Activated CD8-positive, alpha-beta memory T cell treated with anti-CD3 and anti-CD28 coated beads, Interleukin-2, amount 50 U/mL, for 24 hours (primary cell): ENCODE results near the gene OS9.
"Not testable (repeated sequence)": the region's sequence is repeated elsewhere in the genome, so short reads cannot be mapped to it uniquely, and the experiment has no call there.

ENCODE experiments used
- DNase-seq: peaks from one replicate; pipeline ENCODE4 v3.0.0-alpha.2; 2020; ENCODE audit errors: extremely low read depth

The OS9 gene

DNA sequence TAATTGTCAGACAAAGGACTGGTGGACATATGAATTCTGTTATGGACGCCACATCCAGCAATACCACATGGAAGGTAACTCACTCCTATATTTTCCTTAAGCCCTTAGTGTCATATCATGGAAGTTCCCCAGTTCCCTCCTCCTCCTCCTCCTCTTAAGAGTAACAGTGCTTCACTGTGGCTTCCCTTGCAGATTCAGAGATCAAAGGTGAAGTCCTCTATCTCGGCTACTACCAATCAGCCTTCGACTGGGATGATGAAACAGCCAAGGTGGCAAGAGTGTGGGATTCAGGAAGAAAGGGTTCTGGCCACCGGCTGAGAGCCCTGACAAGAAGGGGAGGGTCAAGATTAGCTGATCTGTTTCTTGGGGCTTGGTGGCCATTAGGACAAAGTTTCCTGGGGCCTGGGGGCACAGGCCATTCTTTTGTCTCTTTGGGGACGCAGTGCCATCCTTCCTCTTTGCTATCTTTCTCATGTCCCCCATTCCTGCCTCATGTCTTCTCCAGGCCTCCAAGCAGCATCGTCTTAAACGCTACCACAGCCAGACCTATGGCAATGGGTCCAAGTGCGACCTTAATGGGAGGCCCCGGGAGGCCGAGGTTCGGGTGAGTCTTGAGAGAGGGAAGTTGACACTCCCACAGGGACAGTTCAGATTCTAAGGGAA, 2.0 kb downstream of the OS9 start:
- no peak for DNase-seq

DNA sequence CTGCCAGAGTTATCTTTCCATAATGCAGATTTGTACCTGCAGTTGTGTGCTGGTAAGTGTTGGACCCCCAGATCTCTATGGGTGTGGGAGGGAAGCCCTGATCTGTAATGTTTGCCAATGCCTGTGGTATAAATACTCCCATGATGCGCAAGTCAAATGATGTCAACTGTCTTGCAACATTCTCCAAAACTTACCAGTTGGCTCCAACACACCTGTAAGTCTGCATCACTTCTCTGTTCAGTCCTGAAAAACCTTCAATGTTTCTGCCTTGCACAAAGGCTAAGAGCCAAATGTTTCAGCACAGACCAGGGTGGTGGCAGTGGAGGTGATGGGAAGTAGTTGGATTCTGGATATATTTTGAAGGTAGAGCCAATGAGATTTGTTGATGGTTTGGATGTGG, 3.1 kb downstream of the OS9 start:
- no peak for DNase-seq

DNA sequence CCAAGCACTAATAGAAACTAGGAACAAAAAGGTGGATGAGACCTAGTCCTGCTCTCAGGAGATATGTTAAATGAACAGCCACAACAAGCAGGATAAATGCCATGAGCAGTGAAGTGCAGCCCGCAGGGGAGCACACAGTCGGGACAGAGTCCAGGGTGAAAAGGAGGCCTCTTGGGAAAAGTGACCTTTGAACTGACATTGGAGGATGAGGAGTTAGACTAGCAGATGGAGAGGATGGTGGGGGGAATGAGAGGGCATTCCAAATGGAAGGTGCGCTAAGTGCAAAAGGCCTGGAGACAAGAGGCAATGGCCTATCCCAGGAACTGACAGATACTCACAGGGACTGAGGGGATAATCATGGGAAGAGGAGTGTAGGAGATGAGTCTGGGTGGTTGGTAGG, 4.5 kb downstream of the OS9 start:
- DNase-seq: no peak

DNA sequence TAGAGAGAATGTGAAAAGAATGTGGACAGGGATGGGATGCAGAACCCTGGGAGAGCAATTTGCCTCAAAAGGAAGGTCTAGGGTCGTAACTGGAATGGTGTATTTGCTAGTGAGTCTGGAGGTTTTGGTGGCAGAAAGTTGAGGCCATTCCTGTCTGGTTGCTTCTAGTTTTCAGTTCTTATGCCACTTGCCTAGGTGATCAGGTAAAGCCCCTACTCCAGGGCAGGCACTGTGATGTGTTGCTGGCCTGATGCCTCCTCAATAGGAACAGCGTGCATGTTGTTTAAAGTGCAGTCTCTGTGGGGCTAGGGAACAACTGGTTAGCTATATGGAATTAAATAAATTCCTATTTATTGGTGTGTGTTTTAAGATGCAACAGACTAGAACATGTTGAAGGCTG, 6.4 kb downstream of the OS9 start:
- DNase-seq: no peak

DNA sequence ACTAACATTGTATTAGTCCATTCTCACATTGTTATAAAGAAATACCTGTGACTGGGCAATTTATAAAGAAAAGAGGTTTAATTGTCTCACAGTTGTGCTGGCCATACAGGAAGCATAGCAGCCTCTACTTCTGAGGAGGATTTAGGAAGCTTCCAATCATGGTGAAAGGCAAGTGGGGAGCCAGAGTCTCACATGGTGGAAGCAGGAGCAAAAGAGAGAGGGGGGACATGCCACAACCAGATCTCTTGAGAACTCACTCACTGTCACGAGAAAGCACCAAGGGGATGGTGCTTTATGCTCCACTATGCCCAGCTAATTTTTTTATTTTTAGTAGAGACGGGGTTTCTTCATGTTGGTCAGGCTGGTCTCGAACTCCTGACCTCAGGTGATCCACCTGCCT, 13.3 kb downstream of the OS9 start:
- DNase-seq: no peak

DNA sequence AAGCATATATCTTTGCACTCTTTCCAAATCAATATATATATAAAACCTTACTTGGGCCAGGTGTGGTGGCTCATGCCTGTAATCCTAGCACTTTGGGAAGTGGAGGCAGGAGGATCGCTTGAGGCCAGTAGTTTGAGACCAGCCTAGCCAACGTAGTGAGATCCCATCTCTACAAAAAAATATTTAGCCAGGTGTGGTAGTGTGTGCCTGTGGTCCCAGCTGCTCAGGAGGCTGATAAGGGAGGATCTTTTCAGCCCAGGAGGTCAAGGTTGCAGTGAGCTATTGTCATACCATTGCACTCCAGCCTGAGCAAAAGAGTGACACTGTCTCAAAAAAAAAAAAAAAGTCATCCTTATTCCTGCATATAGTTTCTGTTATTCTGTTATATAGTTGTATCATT, 14.4 kb downstream of the OS9 start:
- no peak for DNase-seq

DNA sequence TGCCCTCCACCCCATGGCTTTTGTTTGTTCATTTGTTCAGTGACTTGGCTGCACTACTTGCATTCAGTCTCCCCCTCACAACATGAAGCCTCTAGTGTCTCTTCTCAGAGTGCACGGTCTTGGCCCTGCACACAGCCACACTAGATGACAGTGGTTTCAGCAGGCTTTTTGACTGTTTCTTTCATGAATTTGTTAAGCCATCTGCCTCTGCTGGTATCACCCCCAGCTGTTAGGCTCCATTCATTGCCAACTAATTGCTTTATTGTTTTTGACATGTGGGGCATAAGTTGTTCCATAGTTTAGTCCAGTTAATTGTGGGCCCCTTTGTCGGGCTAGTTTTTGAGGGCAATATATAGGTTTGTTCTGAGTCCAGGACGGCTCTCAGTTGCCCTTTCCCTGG, 18.8 kb downstream of the OS9 start:
- no peak for DNase-seq

DNA sequence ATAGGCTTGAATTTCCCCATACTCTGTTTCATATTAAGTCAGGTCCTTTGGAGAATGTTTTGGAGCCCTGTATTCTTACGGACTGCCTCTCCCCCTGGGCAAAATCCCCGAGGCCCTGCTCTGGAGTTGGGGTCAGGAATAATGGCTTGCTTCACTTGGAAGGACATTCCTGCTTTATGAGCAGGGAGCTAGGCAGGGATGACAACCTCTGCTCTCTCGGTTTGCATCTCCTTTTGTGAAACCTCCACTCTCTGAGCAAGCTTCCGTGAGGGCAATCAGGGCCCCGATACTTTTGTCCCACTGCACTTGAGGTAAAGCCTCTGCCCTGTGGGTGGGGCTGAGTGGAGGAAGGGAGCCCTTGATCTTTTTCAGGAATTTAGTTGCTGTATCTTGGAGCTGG, 19.3 kb downstream of the OS9 start:
- no peak for DNase-seq

DNA sequence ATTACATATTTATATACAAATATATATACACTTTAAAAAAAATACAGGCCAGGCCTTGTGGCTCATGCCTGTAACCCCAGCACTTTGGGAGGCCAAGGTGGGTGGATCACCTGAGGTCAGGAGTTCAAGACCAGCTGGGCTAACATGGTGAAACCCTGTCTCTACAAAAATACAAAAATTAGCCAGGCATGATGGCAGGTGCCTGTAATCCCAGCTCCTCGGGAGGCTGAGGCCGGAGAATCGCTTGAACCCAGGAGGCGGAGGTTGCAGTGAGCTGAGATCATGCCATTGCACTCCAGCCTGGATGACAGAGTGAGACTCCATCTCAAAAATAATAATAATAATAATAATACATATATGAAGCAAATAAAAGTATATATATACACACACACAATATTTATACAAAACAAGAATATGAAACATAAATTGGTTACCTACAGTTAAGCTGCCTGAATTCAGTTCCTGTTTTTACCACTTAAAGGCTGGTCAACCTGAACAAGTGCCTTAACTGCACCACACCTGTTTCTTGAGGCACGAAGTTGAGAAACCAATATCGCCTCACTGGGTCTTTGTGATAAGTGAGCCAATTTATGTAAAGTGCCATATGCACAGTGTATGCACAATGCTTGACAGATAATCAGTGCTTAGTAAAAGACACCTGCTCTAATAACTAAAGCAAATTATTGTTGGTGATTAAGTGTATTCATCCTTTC, 21.3 kb downstream of the OS9 start:
- not testable (repeated sequence) for DNase-seq

DNA sequence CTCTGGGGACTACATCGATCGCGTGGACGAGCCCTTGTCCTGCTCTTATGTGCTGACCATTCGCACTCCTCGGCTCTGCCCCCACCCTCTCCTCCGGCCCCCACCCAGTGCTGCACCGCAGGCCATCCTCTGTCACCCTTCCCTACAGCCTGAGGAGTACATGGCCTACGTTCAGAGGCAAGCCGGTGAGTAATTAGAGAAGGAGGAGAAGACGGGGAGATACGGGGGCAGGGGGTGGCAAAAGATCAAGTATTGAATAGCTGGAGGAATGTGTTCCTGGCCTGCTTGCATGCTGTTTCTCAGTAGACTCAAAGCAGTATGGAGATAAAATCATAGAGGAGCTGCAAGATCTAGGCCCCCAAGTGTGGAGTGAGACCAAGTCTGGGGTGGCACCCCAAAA, 21.9 kb downstream of the OS9 start:
- no peak for DNase-seq

DNA sequence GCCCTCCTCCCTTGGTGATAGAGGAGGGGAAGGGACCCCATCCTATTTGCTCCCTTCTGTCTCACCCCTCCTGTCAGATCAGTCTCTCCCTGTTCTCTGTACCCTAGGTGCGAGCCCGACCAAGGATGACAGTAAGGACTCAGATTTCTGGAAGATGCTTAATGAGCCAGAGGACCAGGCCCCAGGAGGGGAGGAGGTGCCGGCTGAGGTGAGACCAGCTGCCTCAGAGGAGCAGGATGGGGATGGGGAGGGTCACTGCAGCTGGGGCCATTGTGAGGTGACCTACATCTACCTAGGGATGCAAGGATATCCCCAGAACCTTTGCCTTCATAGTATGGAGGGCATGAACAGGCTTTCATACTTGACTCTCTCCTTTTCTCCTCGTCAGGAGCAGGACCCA, 22.4 kb downstream of the OS9 start:
- DNase-seq: no peak

DNA sequence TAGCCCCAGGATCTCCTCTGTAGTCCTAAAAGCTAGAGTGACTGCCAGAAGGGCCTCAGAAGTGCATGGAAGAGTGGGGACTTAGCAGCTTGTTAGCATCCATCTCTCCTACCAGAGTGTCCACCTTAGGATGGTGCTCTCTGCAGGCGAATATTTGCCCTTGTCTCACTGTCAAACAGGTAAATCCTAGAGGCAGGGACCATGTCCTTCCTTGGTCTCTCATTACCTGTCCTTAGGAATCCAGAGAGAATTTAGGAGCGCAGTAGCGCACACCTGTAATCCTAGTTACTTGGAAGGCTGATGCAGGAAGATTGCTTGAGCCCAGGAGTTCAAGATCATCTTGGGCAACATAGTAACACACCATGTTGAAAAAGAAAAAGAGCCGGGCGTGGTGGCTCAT, 23.2 kb downstream of the OS9 start:
- DNase-seq: no peak

DNA sequence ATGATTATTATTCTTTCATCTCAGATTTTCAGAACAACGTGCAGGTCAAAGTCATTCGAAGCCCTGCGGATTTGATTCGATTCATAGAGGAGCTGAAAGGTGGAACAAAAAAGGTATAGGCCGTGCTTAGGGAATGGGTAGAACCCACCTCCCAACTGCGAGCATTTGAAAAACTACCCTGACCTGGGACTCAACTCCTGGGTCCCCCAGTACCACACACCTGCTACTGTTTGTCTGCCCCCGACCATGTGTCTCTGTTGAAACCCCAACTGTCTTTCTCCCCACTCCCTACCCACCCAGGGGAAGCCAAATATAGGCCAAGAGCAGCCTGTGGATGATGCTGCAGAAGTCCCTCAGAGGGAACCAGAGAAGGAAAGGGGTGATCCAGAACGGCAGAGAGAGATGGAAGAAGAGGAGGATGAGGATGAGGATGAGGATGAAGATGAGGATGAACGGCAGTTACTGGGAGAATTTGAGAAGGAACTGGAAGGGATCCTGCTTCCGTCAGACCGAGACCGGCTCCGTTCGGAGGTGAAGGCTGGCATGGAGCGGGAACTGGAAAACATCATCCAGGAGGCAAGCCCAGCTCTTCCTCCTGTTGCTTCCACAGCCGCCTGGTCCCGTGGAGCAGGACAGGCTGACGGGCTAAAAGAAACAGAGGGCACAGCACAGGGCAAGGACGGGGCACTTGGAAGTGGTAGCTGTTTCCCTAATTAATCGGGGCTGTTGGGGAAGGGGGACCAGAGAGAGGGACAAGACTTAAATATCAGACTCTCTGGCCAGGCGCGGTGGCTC, 24.1 kb downstream of the OS9 start:
- DNase-seq: no peak

DNA sequence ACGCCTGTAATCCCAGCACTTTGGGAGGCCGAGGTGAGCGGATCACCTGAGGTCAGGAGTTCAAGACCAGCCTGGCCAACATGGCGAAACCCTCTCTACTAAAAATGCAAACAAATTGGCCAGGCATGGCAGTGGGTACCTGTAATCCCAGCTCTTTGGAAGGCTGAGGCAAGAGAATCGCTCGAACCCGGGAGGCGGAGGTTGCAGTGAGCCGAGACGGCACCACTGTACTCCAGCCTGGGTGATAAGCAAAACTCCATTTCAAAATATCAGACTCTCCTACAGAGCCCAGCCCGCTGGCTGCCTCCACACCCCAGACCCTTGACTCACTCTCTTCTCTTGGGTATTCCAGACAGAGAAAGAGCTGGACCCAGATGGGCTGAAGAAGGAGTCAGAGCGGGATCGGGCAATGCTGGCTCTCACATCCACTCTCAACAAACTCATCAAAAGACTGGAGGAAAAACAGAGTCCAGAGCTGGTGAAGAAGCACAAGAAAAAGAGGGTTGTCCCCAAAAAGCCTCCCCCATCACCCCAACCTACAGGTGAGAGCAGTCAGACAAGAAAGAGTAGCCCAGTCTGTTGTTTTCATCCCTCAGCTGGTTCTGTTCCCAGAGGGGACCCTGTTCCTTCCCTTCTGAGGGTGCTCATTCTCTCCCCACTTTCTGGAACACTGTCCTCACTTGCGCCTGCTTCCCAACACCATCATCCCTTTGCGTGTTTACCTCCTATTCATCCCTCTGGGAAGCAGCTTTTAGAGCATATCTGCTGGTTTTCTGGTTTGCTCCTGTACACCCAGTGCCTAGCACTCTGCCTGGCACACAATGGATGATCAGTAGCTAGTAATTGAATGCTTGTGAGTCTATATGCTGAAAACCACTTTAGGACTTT, 25.0 kb downstream of the OS9 start:
- no peak for DNase-seq

DNA sequence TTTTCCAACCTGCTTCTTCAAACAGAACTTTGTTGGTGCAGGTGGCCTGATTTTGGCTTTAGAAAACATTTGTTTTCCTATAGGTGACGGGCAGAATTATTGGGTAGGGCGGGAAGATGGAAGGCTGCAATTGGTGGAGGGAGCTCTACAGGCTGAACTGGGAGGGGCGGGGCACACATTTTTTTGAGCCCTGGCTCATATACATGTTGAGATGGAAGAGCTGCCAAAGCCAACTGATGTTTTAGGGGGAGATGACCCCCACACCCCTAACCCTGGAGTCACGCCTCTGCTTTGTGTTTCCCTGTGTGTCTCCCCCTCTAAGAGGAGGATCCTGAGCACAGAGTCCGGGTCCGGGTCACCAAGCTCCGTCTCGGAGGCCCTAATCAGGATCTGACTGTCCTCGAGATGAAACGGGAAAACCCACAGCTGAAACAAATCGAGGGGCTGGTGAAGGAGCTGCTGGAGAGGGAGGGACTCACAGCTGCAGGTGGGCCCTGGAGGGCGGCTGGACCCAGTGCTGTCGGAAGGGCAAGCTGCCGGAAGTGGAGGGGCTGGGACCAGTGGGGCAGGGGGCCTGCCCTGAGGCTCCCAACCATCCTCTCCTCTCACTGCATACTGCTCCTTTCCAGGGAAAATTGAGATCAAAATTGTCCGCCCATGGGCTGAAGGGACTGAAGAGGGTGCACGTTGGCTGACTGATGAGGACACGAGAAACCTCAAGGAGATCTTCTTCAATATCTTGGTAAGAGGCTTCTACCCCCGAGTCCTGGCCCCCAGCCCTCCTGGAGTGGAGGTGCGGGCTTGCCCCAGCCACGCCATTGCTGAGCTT, 26.1 kb downstream of the OS9 start:
- DNase-seq: no peak

DNA sequence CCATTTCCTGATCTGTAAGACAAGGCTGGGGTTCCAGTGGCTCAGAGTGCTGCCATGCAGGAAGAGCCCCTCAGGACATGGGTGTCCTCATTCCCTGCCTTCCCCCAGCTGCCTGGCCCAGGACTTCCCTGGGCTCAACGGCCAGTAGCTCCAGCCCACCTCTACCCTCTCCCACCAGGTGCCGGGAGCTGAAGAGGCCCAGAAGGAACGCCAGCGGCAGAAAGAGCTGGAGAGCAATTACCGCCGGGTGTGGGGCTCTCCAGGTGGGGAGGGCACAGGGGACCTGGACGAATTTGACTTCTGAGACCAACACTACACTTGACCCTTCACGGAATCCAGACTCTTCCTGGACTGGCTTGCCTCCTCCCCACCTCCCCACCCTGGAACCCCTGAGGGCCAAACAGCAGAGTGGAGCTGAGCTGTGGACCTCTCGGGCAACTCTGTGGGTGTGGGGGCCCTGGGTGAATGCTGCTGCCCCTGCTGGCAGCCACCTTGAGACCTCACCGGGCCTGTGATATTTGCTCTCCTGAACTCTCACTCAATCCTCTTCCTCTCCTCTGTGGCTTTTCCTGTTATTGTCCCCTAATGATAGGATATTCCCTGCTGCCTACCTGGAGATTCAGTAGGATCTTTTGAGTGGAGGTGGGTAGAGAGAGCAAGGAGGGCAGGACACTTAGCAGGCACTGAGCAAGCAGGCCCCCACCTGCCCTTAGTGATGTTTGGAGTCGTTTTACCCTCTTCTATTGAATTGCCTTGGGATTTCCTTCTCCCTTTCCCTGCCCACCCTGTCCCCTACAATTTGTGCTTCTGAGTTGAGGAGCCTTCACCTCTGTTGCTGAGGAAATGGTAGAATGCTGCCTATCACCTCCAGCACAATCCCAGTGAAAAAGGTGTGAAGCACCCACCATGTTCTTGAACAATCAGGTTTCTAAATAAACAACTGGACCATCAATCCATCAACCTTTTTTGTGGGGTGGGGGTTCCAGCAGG, 27.0 kb downstream of the OS9 start:
- DNase-seq: no peak

DNA sequence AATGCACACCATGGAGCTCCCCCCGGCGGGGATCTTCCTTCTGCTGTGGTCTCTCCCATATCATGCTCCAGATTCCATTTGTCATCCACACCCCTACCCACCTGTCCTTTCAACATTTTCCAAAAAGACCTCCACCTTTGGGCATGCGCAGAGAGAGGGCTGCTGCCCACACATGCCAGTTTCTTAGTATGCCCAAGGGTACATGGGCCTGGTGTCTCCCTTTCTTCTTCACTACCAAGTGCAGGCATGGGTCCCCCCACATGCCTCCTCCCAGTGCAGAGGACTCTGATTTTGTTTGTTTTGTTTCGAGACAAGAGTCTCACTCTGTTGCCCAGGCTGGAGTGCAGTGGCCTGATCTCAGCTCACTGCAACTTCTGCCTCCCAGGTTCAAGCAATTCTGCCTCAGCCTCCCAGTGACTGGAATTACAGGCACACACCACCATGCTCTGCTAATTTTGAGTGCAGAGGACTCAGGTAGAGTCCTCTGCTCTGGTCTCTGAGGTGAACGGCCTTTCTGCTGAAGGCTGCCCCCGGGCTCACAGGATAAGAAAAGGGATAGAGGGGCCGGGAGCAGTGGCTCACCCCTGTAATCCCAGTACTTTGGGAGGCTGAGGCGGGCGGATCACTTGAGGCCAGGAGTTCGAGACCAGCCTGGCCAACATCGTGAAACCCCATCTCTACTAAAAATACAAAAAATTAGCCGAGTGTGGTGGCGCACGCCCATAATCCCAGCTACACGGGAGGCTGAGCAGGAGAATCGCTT, 28.1 kb downstream of the OS9 start:
- DNase-seq: not testable (repeated sequence)

DNA sequence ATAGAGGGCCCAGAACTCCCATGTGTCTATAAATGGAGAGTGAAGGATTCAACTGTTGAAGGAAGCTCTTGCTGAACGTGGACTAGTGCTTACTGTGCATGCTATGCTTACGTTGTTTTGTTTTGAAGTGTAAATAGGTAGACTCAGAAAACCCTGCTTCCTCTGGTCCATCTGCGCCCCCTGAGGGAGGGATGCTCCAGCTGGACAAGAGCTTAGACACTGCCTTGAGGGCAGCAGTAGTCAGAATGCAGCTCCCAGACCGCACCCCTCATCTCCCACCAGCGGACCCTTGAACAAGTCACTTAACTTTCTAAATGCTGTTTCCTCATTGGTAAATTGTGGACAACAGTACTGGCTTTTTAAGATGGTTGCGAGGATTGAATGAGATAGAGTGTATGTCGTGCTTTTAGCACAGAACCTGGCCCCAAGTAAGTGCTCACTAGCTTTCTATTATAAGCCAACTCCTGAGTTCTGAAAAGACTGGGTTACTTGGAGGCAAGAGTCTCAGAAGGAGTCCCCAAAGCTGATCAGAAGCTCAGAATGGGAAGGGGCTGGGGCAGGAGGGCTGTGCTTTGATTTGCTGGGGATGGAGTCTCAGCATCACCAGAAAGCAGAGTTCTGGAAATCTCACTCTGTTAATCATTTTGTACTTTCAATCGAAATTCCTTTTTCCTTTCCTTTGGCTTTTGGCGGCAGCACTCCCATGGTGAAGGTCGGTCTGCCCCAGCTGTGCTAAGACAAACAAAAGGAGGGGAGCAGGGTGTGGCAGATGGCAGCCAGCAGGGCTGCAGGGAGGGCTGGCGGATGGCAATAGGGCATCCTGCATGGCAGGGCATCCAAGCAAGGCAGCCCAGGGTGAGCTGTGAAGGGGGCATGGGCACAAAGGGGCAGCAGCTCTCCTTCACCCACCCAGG, 29.0 kb downstream of the OS9 start:
- no peak for DNase-seq
